AG04449 (cell line): ENCODE data around the gene LRRC4B.

Source experiments
- CTCF ChIA-PET: fragments of 350-600 bp; formaldehyde crosslinking; extraction: SDS; loops from one replicate; lab custom pipeline; 2021; ENCODE audit warnings: antibody characterized with exemption; lab: Yijun Ruan, JAX
- POLR2A ChIA-PET: fragments of 400-600, 350-600 bp; formaldehyde crosslinking; extraction: SDS; loops from one replicate; lab custom pipeline; 2020; ENCODE audit warnings: antibody characterized with exemption, inconsistent platforms; lab: Yijun Ruan, JAX
- DNase-seq: peaks from one replicate; pipeline ENCODE4 v3.0.0-alpha.2; 2010; ENCODE audit warnings: low read depth, low spot score
- H3K4me3 ChIP-seq: 2 replicates; pipeline ENCODE4 v1.5.1; 2011; ENCODE audit warnings: low read depth, mild to moderate bottlenecking, control low read depth, low read length
- CTCF ChIP-seq: IDR thresholded peaks from one replicate; pipeline ENCODE4 v1.5.1; 2011; ENCODE audit warnings: mild to moderate bottlenecking, moderate library complexity, low read length, control low read depth, inconsistent platforms; ENCODE audit not compliant: insufficient read depth; ENCODE audit errors: missing control alignments

The LRRC4B gene

GRCh38 chr19:50568728-50569698 is 778 bp upstream of the LRRC4B start:
- CTCF ChIA-PET: interaction anchor here (0.6 to 6.1 kb wide), 3 partner anchors 12 to 106 kb away, joined by 3 to 46 read pairs (median 4); no protein-coding TSS in a partner anchor

DNA sequence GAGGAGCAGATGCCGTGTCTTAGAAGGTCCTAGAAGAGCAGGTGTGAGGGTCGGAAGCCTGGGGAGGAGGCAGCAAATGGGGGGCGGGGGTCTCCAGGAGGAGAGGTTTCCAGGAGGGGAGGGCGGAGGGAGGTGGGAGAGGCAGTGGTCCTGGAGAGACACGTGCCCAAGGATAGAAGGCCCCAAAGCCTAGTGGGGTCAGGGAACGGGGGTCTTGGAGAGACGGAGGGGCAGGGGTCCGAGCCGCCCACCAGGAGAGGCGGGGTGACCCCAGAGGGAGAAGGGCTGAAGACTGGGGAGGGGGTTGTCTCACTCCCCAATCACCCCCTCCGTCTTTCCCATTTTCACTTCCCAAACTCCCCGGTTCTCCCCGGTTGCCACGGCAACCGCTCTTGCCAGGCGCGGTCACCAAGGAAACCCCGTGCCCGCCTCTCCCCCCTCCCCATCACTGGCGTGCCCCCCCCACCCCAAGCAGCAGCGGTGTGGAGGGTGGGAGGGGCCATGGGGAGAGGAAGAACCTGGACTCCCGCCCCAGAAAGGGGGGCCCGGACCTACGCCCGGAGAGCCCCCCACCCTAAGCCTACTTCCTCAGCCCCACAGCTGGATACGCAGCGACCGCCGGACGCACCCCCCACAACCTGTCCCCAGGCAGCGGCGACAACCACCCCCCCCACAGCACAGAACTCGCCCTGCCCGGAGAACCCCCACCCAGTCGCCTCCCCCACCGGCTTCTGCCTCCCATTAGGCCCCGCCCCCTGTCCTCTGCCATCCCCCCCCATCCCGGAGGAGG is 988 bp downstream of the LRRC4B start:
- TF ChIP-seq CTCF: no peak
- H3K4me3 ChIP-seq: no peak overlapping the region
- POLR2A ChIA-PET: no interaction called here
- CTCF ChIA-PET: interaction anchor here (0.6 to 1.2 kb wide), 2 partner anchors 11 to 30 kb away, joined by 3 to 4 read pairs; no protein-coding TSS in a partner anchor
- no peak for DNase-seq

More at GRCh38 chr19:50568728-50569698, 778 bp upstream of the LRRC4B start:
- H3K4me3 ChIP-seq: no peak overlapping the region
- TF ChIP-seq CTCF: no peak
- POLR2A ChIA-PET: no interaction called here
- no peak for DNase-seq

DNA sequence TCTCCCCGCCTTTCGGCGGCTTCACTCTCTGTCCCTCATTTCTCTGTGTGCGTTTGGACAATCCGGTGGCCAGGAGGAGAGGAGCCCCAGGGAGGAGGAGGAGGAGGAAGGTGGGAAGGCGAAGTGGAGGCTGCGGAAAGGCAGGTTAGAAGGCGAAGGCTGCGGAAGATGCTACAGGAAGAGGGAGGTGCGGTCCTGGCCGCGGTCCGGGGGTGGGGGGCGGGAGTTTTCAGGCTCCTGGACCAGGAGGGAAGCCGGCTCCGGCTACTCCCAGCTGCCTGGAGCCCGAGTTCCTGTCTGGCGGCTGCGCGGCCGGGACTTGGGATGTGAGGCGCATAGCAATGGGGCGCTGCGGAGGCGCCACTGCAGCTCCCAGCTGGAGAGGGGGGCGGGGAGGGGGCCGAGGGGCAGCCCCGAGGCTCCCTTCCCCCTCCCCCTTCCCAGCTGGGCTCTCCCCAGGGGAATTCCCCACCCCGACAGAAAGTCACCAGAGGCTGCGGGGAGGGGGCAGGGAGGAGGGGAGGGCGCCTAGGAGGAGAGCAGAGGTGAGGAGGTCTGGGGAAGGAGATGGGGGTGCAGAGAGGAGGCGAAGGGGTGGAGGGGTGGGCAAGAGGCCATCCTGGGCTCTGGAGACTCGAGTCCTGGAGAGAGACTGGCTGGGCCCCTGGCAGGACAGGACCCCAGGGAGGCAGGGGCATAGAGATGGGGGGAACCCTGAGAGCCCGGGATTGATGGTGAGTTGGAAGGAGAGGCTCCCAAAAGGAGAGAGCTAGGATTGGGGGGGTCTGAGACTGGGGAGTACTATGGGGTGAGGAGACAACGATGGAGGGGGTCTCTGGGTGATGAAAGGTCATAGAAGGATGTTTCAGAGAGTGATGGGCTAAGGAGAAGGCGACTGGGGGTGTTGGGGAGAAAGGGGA is 2.0 kb downstream of the LRRC4B start:
- TF ChIP-seq CTCF: no peak
- H3K4me3 ChIP-seq: no peak overlapping the region
- DNase-seq: no peak
- ChIA-PET CTCF (interaction anchor here (0.6 to 1.2 kb wide), 2 partner anchors 10 to 29 kb away, joined by 3 to 4 read pairs; no protein-coding TSS in a partner anchor), POLR2A (no interaction called here)

- no peak for DNase-seq
- no peak overlapping the region for H3K4me3 ChIP-seq
- ChIA-PET CTCF (interaction anchor here (1.6 kb wide), 1 partner anchor 8 kb away, joined by 3 read pairs; no protein-coding TSS in a partner anchor), POLR2A (no interaction called here)
- no peak for TF ChIP-seq CTCF
These were observed 3.8 kb downstream of the LRRC4B start for GRCh38 chr19:50564229-50565105.

DNA sequence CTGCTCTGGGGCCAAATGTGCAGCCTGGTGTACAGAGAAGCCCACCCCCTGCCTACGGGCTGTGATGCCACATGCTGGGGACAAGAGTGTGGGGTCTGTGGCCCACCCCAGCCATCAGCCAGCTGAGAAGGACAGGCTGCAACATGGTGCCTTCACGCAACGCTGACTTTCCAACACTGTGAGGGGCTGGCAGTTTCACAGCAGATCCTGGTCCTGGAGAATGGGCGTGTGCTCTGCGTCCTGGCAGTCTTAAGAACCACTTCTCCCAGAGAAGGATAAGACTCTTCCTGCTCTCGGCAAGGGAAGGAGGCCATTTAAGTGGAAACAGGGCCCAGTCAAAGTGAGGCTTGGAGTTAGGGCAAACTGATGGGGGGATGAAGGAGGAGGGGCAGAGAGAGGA is 4.6 kb downstream of the LRRC4B start:
- POLR2A ChIA-PET: no interaction called here
- TF ChIP-seq CTCF: no peak
- CTCF ChIA-PET: interaction anchor here (1.6 kb wide), 1 partner anchor 7 kb away, joined by 3 read pairs; no protein-coding TSS in a partner anchor
- no peak for DNase-seq
- no peak overlapping the region for H3K4me3 ChIP-seq
